ENCODE results near the gene ABCB9. TPM values are rescaled to one million over a fixed set of nuclear protein-coding genes. Genes with fewer than 3 reads are reported as not detected.

Gene ABCB9
- total RNA-seq, 1 experiment from 2014 or later: 14.7 TPM

GRCh38 chr12:122989874-122990419 is 23.7 kb upstream of the ABCB9 start:
- CTCF ChIA-PET: interaction anchor here (0.7 to 1.5 kb wide), 2 partner anchors 248 to 432 kb away, joined by 3 to 4 read pairs; no protein-coding TSS in a partner anchor
- no peak for ATAC-seq
- RAD21 ChIA-PET (ENCODE audit: low non-redundant PET in 1 of 2, low total read pairs in 2 of 2, uncharacterized antibody in 2 of 2, unreplicated experiment in 2 of 2): no interaction called here

GRCh38 chr12:122989225-122989839 is 23.1 kb upstream of the ABCB9 start:
- BruUV-seq (replicated peaks): no TSS peak
- Histone ChIP-seq H3K9me3 (ENCODE audit: control insufficient read depth in 1 of 2, insufficient read depth in 1 of 2, low read depth in 1 of 2, low read length in 2 of 2) (no peaks in the 10 kb centered on the region), H3K4me2 (ENCODE audit: low read length) (no peak overlapping the region), H4K20me1 (ENCODE audit: insufficient read depth) (no peaks in the 10 kb centered on the region), H3K27ac (ENCODE audit: low read depth, low read length) (no peak overlapping the region), H2AFZ (ENCODE audit: low read depth, low read length, poor library complexity, severe bottlenecking) (no peak overlapping the region), H3K36me3 (ENCODE audit: control insufficient read depth in 1 of 2, insufficient read depth in 2 of 2, low read length in 2 of 2) (no peaks in the 10 kb centered on the region), H3K4me1 (ENCODE audit: control insufficient read depth in 1 of 2, insufficient read depth in 2 of 2, low read length in 2 of 2) (no peaks in the 10 kb centered on the region), H3K9me2 (ENCODE audit: insufficient read depth) (no peaks in the 10 kb centered on the region), H3K4me3 (replicated peaks in 1 of 2; ENCODE audit: low read depth in 1 of 2, low read length in 2 of 2) (no peak overlapping the region), H3K79me2 (ENCODE audit: insufficient read depth, low read length) (no peaks in the 10 kb centered on the region), H3K9ac (ENCODE audit: low read length) (no peak overlapping the region), H3K27me3 (ENCODE audit: insufficient read depth, low read length) (no peaks in the 10 kb centered on the region)
- intact Hi-C loops (cut with micrococcal nuclease): no loop called here
- ChIA-PET RAD21 (ENCODE audit: low non-redundant PET in 1 of 2, low total read pairs in 2 of 2, uncharacterized antibody in 2 of 2, unreplicated experiment in 2 of 2) (no interaction called here), CTCF (interaction anchor here (0.7 to 1.5 kb wide), 2 partner anchors 249 to 431 kb away, joined by 3 to 4 read pairs; no protein-coding TSS in a partner anchor), POLR2A (no interaction called here)
- TF ChIP-seq POLR2AphosphoS5 (IDR thresholded peaks at IDR 0.05; ENCODE audit: low read depth, low read length) (no peak), CEBPB (IDR thresholded peaks at IDR 0.05; ENCODE audit: low read depth) (no peak), FOSL1 (IDR thresholded peaks at IDR 0.05; ENCODE audit: low read depth) (no peak)
- TF ChIP-seq, protein P1, sequence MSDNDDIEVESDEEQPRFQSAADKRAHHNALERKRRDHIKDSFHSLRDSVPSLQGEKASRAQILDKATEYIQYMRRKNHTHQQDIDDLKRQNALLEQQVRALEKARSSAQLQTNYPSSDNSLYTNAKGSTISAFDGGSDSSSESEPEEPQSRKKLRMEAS (IDR thresholded peaks at IDR 0.05): no peak
- TF ChIP-seq, protein P2, sequence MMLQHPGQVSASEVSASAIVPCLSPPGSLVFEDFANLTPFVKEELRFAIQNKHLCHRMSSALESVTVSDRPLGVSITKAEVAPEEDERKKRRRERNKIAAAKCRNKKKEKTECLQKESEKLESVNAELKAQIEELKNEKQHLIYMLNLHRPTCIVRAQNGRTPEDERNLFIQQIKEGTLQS (IDR thresholded peaks at IDR 0.05): no peak
- ATAC-seq (peak; percentile 39; the same call in 1 of the 2 replicates), DNase-seq (ENCODE audit: low read depth, low spot score) (no peak)

More at GRCh38 chr12:122989874-122990419, 23.7 kb upstream of the ABCB9 start:
- H3K9me3 ChIP-seq (ENCODE audit: control insufficient read depth in 1 of 2, insufficient read depth in 1 of 2, low read depth in 1 of 2, low read length in 2 of 2): no peaks in the 10 kb centered on the region
- H3K4me1 ChIP-seq (ENCODE audit: control insufficient read depth in 1 of 2, insufficient read depth in 2 of 2, low read length in 2 of 2): no peaks in the 10 kb centered on the region
- no peak overlapping the region for H3K4me3 ChIP-seq (replicated peaks in 1 of 2; ENCODE audit: low read depth in 1 of 2, low read length in 2 of 2)
- H4K20me1 ChIP-seq (ENCODE audit: insufficient read depth): no peaks in the 10 kb centered on the region
- no peaks in the 10 kb centered on the region for H3K27me3 ChIP-seq (ENCODE audit: insufficient read depth, low read length)
- POLR2A ChIA-PET: no interaction called here
- H2AFZ ChIP-seq (ENCODE audit: low read depth, low read length, poor library complexity, severe bottlenecking): no peak overlapping the region
- intact Hi-C loops (cut with micrococcal nuclease): no loop called here
- H3K27ac ChIP-seq (ENCODE audit: low read depth, low read length): no peak overlapping the region
- H3K4me2 ChIP-seq (ENCODE audit: low read length): no peak overlapping the region
- H3K79me2 ChIP-seq (ENCODE audit: insufficient read depth, low read length): no peaks in the 10 kb centered on the region
- no peak for DNase-seq (ENCODE audit: low read depth, low spot score)
- no peaks in the 10 kb centered on the region for H3K36me3 ChIP-seq (ENCODE audit: control insufficient read depth in 1 of 2, insufficient read depth in 2 of 2, low read length in 2 of 2)
- H3K9ac ChIP-seq (ENCODE audit: low read length): no peak overlapping the region
- BruUV-seq (replicated peaks): no TSS peak
- H3K9me2 ChIP-seq (ENCODE audit: insufficient read depth): no peaks in the 10 kb centered on the region
- no peak for TF ChIP-seq RAD21 (IDR thresholded peaks at IDR 0.05; ENCODE audit: low read depth)

All from HCT116 (cell line).